GM19395 (cell line): ENCODE data around the gene PPP1R16B.

Source experiments
- ATAC-seq: cut with Tn5 transposase; IDR thresholded peaks from one replicate; pipeline ENCODE4 v1.9.1; 2021; ENCODE audit warnings: mild to moderate bottlenecking, moderate library complexity; ENCODE audit not compliant: unreplicated experiment

PPP1R16B gene

GRCh38 chr20:38805502-38805957 is at the start of gene PPP1R16B:
TSS of gene PPP1R16B (plus strand) at chr20:38805697. CDS start at chr20:38835926, 30,229 bp downstream.
- peak; percentile 49 for ATAC-seq

DNA sequence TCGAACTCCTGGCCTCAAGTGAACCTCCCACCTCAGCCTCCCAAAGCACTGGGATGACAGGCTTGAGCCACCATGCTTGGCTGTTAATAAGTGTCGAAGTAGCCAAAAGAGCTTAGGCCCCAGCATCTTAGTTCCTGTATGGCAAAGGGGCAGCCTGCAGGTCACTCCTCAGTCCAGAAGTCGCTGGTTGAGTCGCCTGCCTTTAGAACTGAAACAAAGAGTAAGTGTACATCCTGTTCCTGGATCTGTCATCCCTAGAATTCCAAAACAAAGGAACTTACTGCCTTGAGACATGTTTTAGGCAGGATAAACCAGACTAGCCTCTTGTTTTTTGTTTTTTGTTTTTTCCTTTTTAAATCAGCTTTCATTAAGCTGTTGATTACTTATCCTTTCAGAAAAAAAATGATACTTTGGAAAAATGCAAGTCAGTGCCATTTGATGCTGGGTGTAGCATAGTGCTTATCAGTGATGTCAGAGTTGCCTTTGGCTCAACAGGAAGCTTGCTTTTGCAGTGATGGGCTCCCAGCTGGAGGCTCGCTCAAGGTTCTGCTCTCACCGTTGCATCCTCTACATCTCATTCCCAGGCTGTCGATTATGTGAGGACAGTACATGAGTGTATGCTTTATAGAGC is 48.2 kb upstream of the PPP1R16B start:
- ATAC-seq: no peak

GRCh38 chr20:38759106-38759505 is 46.4 kb upstream of the PPP1R16B start:
- no peak for ATAC-seq

- no peak for ATAC-seq
Measured at GRCh38 chr20:38760978-38761377, 44.5 kb upstream of the PPP1R16B start.

DNA sequence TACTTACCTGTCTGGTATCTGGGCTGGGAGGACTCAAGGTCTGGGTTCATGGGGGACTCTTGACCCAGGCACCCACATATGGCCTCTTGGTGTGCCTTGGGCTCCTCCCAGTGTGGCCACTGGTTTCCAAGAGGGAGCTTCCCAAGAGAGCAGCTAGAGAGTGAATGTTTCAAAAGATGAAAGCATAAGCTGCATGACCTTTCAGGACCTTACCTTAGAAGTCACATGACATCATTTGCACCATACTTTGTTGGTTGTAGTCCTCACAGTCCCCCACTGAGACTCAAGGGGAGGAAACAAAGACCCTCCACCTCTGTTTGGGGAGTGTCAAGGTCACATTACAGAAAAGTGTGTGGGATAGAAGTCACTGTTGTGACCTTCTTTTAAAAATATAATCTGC is 43.3 kb upstream of the PPP1R16B start:
- no peak for ATAC-seq

DNA sequence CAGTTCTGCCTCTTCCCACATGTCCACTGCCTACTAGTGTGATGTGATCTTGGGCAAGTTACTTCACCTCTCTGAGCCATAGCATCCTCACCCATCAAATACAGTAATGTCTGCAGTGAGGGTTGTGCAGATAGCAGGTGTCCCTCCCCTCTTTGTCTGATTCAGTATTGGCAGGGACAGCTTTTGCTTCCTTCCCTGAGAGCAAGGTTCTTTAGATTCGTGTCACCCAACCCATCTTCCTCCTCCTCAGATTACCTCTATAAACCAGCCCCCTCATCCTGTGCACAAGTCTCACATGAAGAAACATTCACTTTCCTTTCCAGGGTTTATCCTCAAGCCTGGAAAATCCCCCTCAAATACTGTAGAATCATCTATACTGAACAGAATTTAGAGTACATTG is 41.9 kb upstream of the PPP1R16B start:
- ATAC-seq: no peak

GRCh38 chr20:38764567-38765318 is 40.8 kb upstream of the PPP1R16B start:
- no peak for ATAC-seq

GRCh38 chr20:38766071-38766470 is 39.4 kb upstream of the PPP1R16B start:
- ATAC-seq: no peak

- ATAC-seq: no peak
Measured at GRCh38 chr20:38769376-38770295, 35.9 kb upstream of the PPP1R16B start.

- no peak for ATAC-seq
Measured at GRCh38 chr20:38770546-38770945, 35.0 kb upstream of the PPP1R16B start.

GRCh38 chr20:38770970-38771369 is 34.5 kb upstream of the PPP1R16B start:
- no peak for ATAC-seq

DNA sequence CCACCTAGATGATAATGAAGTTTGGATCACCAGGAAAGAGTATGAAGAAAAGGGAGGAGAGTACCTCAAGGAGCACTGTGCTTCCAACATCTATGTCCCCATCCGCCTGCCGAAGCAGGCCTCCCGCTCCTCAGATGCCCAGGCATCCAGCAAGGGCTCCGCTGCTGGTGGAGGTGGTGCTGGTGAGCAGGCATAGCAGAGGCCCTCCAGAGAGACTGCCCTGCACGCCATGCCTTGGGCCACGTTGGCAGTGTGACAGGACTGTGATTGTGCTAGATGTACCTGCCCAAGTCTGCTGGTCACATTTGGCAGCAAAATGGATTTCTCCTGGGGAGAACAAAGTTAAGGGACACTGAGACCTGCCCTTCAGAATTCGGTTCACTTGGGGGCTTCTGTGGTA is 33.9 kb upstream of the PPP1R16B start:
- ATAC-seq: no peak

- ATAC-seq: no peak
Measured at GRCh38 chr20:38774167-38774566, 31.3 kb upstream of the PPP1R16B start.

GRCh38 chr20:38776363-38776762 is 29.1 kb upstream of the PPP1R16B start:
- no peak for ATAC-seq

DNA sequence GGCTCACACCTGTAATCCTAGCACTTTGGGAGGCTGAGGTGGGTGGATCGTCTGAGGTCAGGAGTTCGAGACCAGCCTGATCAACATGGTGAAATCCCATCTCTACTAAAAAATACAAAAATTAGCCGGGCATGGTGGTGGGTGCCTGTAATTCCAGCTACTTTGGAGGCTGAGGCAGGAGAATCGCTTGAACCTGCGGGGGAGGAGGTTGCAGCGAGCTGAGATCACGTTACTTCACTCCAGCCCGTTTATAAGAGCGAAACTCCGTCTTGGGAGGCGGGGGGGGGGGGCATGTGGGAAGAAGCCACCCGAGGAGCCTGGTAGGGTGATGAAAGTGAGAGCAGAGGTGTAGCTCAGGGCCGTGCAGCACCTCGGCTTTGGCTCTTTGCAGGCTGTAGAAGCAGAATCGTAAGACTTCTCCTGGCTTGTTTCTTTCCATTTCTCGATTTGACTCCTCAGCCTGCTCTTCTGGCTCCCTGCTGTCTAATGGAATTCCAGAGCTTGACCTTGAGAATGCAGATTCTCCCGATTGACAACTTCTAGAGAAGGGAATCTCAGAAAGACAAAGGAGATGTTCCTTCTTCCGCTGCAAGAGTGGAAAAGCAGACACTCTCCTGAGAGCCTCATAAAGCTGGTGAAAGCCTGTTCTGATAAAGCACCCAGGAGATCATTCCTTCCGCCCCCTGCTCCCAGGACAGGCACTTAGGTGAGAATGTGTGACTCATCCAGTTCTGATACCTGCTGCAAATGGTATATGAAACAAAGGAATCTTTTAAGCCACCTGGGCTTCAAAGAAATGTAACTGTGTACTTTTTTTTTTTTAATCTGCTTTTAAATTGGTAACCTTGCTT is 26.0 kb upstream of the PPP1R16B start:
- no peak for ATAC-seq

- no peak for ATAC-seq
Measured at GRCh38 chr20:38782275-38782674, 23.2 kb upstream of the PPP1R16B start.

DNA sequence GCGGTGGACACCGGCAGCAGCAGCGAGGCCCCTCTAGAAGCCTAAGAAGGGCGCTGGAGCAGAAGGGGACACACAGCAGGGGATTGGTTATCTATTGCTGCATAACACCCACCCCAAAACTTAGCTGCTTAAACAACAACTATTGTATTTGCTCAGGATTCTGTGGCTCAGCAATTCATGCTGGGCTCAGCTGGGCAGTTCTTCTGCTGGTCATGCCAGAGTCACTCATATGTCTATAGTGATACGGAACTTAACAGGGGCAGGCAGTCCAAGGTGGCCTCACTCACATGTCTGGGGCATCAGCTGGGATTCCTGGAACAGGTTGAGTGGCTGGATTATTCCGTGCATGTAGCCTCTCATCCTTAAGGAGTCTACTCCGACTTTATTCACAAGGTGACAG is 17.6 kb upstream of the PPP1R16B start:
- ATAC-seq: no peak

DNA sequence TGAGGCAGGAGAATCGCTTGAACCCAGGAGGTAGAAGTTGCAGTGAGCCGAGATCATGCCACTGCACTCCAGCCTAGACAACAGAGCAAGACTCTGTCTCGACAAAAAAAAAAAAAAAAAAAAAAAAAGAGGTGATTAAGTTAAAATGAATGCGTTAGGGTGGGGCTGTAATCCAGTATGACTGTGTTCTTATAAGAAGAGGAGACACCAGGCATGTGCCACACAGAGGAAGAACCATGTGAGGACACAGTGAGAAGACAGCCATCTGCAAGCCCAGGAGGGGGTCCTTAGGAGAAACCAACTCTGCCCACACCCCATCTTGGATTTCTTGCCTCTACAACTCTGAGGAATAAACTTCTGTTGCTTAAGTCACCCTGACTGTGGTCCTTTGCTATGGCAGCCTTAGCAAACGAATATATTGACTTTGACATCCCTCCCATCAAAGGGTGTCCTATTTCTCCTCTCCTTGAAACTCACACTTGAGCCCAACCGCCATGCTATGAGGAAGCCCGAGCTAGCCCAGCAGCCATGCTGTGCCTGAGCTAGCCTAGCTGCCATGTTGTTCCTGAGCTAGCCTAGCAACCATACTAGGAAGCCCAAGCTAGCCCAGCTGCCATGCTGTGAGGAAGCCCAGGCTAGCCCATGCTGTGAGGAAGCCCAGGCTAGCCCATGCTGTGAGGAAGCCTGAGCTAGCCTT is 15.8 kb upstream of the PPP1R16B start:
- no peak for ATAC-seq

- ATAC-seq: no peak
Measured at GRCh38 chr20:38790200-38791053, 15.1 kb upstream of the PPP1R16B start.
